H9 (cell line): ENCODE measurements around the gene HECA. TPM values are rescaled to one million over a fixed set of nuclear protein-coding genes. Genes with fewer than 3 reads are reported as not detected.

Experiments
- DNase-seq: peaks from one replicate; pipeline ENCODE4 v3.0.0-alpha.2; 2017
- H2AFZ ChIP-seq: one replicate; pipeline ENCODE4 v1.6.1; 2013; ENCODE audit warnings: mild to moderate bottlenecking, low read length, control low read depth, moderate library complexity
- H2AK5ac ChIP-seq: 2 replicates; pipeline ENCODE4 v1.6.1; 2013; ENCODE audit warnings: low read length, control low read depth, mixed read lengths; ENCODE audit not compliant: insufficient read length
- H2BK120ac ChIP-seq: one replicate; pipeline ENCODE4 v1.6.1; 2013; ENCODE audit warnings: low read depth, mild to moderate bottlenecking, low read length, control low read depth, inconsistent platforms; ENCODE audit not compliant: poor library complexity, severe bottlenecking
- H2BK12ac ChIP-seq: 2 replicates; pipeline ENCODE4 v1.6.1; 2013; ENCODE audit warnings: low read length, control low read depth, mixed read lengths, low read depth; ENCODE audit not compliant: insufficient read length
- H2BK15ac ChIP-seq: 2 replicates; pipeline ENCODE4 v1.6.1; 2013; ENCODE audit warnings: low read depth, low read length, control low read depth
- H2BK20ac ChIP-seq: one replicate; pipeline ENCODE4 v1.6.1; 2013; ENCODE audit warnings: low read depth, mild to moderate bottlenecking, low read length, control low read depth, inconsistent platforms; ENCODE audit not compliant: poor library complexity, severe bottlenecking
- H2BK5ac ChIP-seq: 2 replicates; pipeline ENCODE4 v1.6.1; 2013; ENCODE audit warnings: low read length, control low read depth, mixed read lengths; ENCODE audit not compliant: insufficient read length
- H3K14ac ChIP-seq: 2 replicates; pipeline ENCODE4 v1.6.1; 2013; ENCODE audit warnings: low read length, control low read depth; ENCODE audit not compliant: insufficient read depth
- H3K18ac ChIP-seq: 2 replicates; pipeline ENCODE4 v1.6.1; 2013; ENCODE audit warnings: low read depth, mild to moderate bottlenecking, mixed read lengths, low read length, control low read depth; ENCODE audit not compliant: insufficient read length
- H3K23ac ChIP-seq: 2 replicates; pipeline ENCODE4 v1.6.1; 2013; ENCODE audit warnings: low read length, control low read depth, mixed read lengths, low read depth; ENCODE audit not compliant: insufficient read length
- H3K23me2 ChIP-seq: 2 replicates; pipeline ENCODE4 v1.6.1; 2013; ENCODE audit warnings: low read depth, mild to moderate bottlenecking, mixed read lengths, low read length, control low read depth; ENCODE audit not compliant: insufficient read length, poor library complexity, severe bottlenecking
- H3K27ac ChIP-seq: 2 replicates; pipeline ENCODE4 v1.5.1; 2013; ENCODE audit warnings: low read length, control low read depth, mixed read lengths, low read depth; ENCODE audit not compliant: insufficient read length
- H3K27me3 ChIP-seq: 2 replicates; pipeline ENCODE4 v1.6.1; 2013; ENCODE audit warnings: low read length, control low read depth, inconsistent platforms; ENCODE audit not compliant: insufficient read depth
- H3K4ac ChIP-seq: 2 replicates; pipeline ENCODE4 v1.6.1; 2013; ENCODE audit warnings: low read depth, mild to moderate bottlenecking, control low read depth, inconsistent platforms, low read length, moderate library complexity
- H3K4me1 ChIP-seq: 2 replicates; pipeline ENCODE4 v1.6.1; 2013; ENCODE audit warnings: low read length, control low read depth, inconsistent platforms; ENCODE audit not compliant: insufficient read depth
- H3K4me2 ChIP-seq: 2 replicates; pipeline ENCODE4 v1.6.1; 2013; ENCODE audit warnings: low read length, control low read depth, mixed read lengths; ENCODE audit not compliant: insufficient read length, insufficient read depth
- H3K56ac ChIP-seq: 2 replicates; pipeline ENCODE4 v1.6.1; 2013; ENCODE audit warnings: low read depth, mild to moderate bottlenecking, mixed read lengths, low read length, control low read depth; ENCODE audit not compliant: insufficient read length
- H3K79me1 ChIP-seq: 2 replicates; pipeline ENCODE4 v1.6.1; 2013; ENCODE audit warnings: low read depth, mild to moderate bottlenecking, moderate library complexity, low read length, control low read depth, inconsistent platforms; ENCODE audit not compliant: insufficient read depth, poor library complexity, severe bottlenecking
- H3K79me2 ChIP-seq: 2 replicates; pipeline ENCODE4 v1.6.1; 2013; ENCODE audit warnings: low read length, control low read depth, inconsistent platforms; ENCODE audit not compliant: insufficient read depth
- H3K9ac ChIP-seq: 2 replicates; pipeline ENCODE4 v1.6.1; 2013; ENCODE audit warnings: low read length, control low read depth, mixed read lengths; ENCODE audit not compliant: insufficient read length; ENCODE audit errors: extremely low read depth
- H3K9me3 ChIP-seq: one replicate; pipeline ENCODE4 v1.6.1; 2013; ENCODE audit warnings: low read depth, low read length, inconsistent platforms; ENCODE audit not compliant: control insufficient read depth
- H3T11ph ChIP-seq: one replicate; pipeline ENCODE4 v1.6.1; 2013; ENCODE audit warnings: mild to moderate bottlenecking, low read length, control low read depth, inconsistent platforms
- H4K20me1 ChIP-seq: one replicate; pipeline ENCODE4 v1.6.1; 2013; ENCODE audit not compliant: control insufficient read depth, insufficient read length, insufficient read depth
- H4K5ac ChIP-seq: 2 replicates; pipeline ENCODE4 v1.6.1; 2013; ENCODE audit warnings: low read depth, mild to moderate bottlenecking, mixed read lengths, low read length, control low read depth; ENCODE audit not compliant: insufficient read length
- H4K8ac ChIP-seq: replicated peaks from 2 replicates; pipeline ENCODE4 v1.6.1; 2013; ENCODE audit warnings: low read length, control low read depth, mixed read lengths, low read depth; ENCODE audit not compliant: insufficient read length
- H4K91ac ChIP-seq: 2 replicates; pipeline ENCODE4 v1.6.1; 2013; ENCODE audit warnings: low read depth, mild to moderate bottlenecking, moderate library complexity, mixed read lengths, low read length, control low read depth; ENCODE audit not compliant: insufficient read length
- H3K27ac Mint-ChIP-seq, 3 experiments: 2 replicates in 2 of 3; 3 replicates in 1 of 3; pipeline ENCODE4 v1.8.0; 2020 to 2021; ENCODE audit warnings: mixed read lengths in 3 of 3, mild to moderate bottlenecking in 1 of 3, moderate library complexity in 1 of 3
- H3K27me3 Mint-ChIP-seq: 2 replicates; pipeline ENCODE4 v1.8.0; 2021; ENCODE audit warnings: low read depth, mild to moderate bottlenecking, moderate library complexity, mixed read lengths
- H3K36me3 Mint-ChIP-seq, 3 experiments: 2 replicates in 2 of 3; 3 replicates in 1 of 3; pipeline ENCODE4 v1.8.0; 2020 to 2021; ENCODE audit warnings: low read depth in 3 of 3, mixed read lengths in 3 of 3; ENCODE audit not compliant: insufficient read depth in 1 of 3
- H3K4me1 Mint-ChIP-seq, 2 experiments: 2 replicates each; pipeline ENCODE4 v1.8.0; 2020; ENCODE audit warnings: mixed read lengths in 2 of 2
- H3K4me3 Mint-ChIP-seq, 2 experiments: 2 replicates in 1 of 2; 3 replicates in 1 of 2; pipeline ENCODE4 v1.8.0; 2020 to 2021; ENCODE audit warnings: mild to moderate bottlenecking in 2 of 2, mixed read lengths in 2 of 2, moderate library complexity in 1 of 2
- H3K9me3 Mint-ChIP-seq, 2 experiments: 2 replicates in 1 of 2; 3 replicates in 1 of 2; pipeline ENCODE4 v1.8.0; 2020; ENCODE audit warnings: mild to moderate bottlenecking in 2 of 2, mixed read lengths in 2 of 2, moderate library complexity in 1 of 2
- CTCF ChIP-seq: fragments of 200-600 bp; sonication (generic); conservative IDR thresholded peaks from 3 replicates; pipeline ENCODE4 v1.8.0; 2021; ENCODE audit warnings: antibody characterized with exemption, mild to moderate bottlenecking
- WGBS: extraction: QIAGEN DNeasy Blood & Tissue Kit; methylation state at CpG from one replicate; pipeline ENCODE4 v1.1.7; 2013; ENCODE audit warnings: missing lambda C conversion rate, low lambda C conversion rate, mixed read lengths; ENCODE audit not compliant: insufficient read length; ENCODE audit errors: extremely low coverage; 5-methylcytosine and 5-hydroxymethylcytosine counted together
- total RNA-seq: library from RNA; stranded (reverse); gene quantifications from 2 replicates; pipeline ENCODE4 v1.2.1, GENCODE V29; 2021

The HECA gene
- total RNA-seq, 1 experiment from 2014 or later = 4.8 TPM

GRCh38 chr6:139186692-139187091 is 51.8 kb downstream of the HECA start:
- no peaks in the 10 kb centered on the region for H3K79me1 ChIP-seq
- H3K36me3 Mint-ChIP-seq = no peaks in the 10 kb centered on the region
- H2BK12ac ChIP-seq = no peak overlapping the region
- H3K4me3 Mint-ChIP-seq = no peak overlapping the region
- no peak overlapping the region for H3K4ac ChIP-seq
- no peak overlapping the region for H3K18ac ChIP-seq
- no peak overlapping the region for H2AFZ ChIP-seq
- no peak overlapping the region for H3K27ac ChIP-seq
- H3K4me1 ChIP-seq = no peaks in the 10 kb centered on the region
- H4K5ac ChIP-seq = no peak overlapping the region
- H3K56ac ChIP-seq = no peak overlapping the region
- H3K27me3 ChIP-seq = no peaks in the 10 kb centered on the region
- no peaks in the 10 kb centered on the region for H4K20me1 ChIP-seq
- H2BK120ac ChIP-seq = no peak overlapping the region
- no peak overlapping the region for H3K4me2 ChIP-seq
- H3K14ac ChIP-seq = no peak overlapping the region
- TF ChIP-seq CTCF = no peak
- no peaks in the 10 kb centered on the region for H3K27me3 Mint-ChIP-seq
- no peak overlapping the region for H4K8ac ChIP-seq
- H2BK15ac ChIP-seq = no peak overlapping the region
- H3K23me2 ChIP-seq = no peaks in the 10 kb centered on the region
- no peak overlapping the region for H4K91ac ChIP-seq
- no peaks in the 10 kb centered on the region for H3K79me2 ChIP-seq
- H3K9me3 Mint-ChIP-seq = no peaks in the 10 kb centered on the region
- no peak overlapping the region for H3K27ac Mint-ChIP-seq
- no peak overlapping the region for H2BK5ac ChIP-seq
- no peak overlapping the region for H2AK5ac ChIP-seq
- H3K9me3 ChIP-seq = no peaks in the 10 kb centered on the region
- WGBS = no CpG with 5 or more reads among the region's 1 CpG
- no peak overlapping the region for H3K23ac ChIP-seq
- DNase-seq = no peak
- no peak overlapping the region for H3T11ph ChIP-seq
- no peak overlapping the region for H2BK20ac ChIP-seq
- no peaks in the 10 kb centered on the region for H3K4me1 Mint-ChIP-seq
- no peak overlapping the region for H3K9ac ChIP-seq
